ENCODE results near the gene BPIFB2.
"Not testable (repeated sequence)": the region's sequence is repeated elsewhere in the genome, so short reads cannot be mapped to it uniquely, and the experiment has no call there.

BPIFB2 gene, protein sequence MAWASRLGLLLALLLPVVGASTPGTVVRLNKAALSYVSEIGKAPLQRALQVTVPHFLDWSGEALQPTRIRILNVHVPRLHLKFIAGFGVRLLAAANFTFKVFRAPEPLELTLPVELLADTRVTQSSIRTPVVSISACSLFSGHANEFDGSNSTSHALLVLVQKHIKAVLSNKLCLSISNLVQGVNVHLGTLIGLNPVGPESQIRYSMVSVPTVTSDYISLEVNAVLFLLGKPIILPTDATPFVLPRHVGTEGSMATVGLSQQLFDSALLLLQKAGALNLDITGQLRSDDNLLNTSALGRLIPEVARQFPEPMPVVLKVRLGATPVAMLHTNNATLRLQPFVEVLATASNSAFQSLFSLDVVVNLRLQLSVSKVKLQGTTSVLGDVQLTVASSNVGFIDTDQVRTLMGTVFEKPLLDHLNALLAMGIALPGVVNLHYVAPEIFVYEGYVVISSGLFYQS
- total RNA-seq: 0 reads per million in 2 donors

DNA sequence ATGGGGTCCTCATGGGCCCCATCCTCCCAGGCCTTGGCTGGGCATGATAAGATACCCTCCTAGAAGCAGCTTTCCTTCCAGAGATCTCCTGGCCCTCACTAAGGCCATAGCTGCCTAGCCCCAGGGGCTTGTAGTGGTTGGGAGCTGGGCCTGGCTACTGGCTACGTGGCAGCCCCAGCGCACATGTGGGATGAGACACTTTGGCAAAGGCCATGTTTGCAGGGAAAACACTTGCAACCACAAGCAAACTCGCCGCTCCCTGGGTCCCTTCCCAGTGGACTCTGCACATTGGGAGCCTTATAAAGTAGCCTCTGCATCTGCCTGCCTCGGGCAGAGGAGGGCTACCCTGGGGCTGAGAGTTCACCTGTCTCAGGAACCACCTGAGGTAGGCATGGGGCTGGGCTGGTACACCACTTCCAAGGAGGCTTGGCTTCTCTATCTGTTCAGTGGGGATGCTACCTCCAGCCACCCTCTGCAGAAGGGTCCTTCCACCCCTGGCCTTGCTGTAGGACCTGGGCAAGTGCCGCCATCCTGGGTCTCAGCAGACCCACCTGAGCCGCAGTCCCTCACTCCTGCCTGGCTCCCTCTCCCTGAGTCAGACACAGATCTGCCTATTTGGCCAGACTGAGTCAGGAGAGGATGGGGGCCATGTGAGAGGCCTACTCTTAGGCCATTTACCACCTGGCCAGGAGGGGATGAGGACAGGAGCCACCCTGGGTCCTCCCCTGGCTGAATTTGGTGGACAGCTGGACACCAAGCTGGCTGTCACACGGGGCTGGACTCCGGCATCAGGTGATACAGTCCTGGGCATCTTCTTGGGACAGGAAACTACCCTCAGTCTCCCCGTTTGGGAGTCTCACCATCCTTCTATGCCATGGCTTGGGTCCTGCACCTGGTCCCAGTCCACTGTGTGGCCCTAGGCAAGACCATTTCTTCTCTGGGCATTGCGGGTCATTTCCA lies at the start of gene BPIFB2:
Gene BPIFB2 (plus strand): TSS at position 329 of the 960 bp plus-strand sequence. CDS start 871 bp downstream, outside the sequence.
- DNase-seq: no peak

DNA sequence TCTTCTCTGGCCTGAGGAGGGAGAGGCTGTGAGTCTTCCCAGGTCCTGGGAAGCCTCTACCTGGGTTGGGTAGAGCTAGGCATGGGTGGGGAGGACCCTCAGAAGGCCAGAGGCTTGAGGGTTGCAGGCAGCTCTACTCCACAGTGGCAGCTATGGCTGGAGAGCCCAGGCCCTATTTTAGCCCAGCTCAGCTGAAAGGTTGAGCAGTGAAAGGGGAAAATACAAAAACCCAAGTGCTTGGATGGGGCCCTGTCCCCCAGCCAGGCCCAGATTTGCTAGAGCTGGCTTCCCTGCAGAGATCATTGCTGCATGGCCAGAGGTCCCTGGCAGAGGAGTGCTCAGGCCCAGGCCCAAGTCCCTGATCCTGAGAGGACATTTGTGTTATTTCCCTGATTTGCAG lies 48.9 kb upstream of the BPIFB2 start:
- no peak for DNase-seq

DNA sequence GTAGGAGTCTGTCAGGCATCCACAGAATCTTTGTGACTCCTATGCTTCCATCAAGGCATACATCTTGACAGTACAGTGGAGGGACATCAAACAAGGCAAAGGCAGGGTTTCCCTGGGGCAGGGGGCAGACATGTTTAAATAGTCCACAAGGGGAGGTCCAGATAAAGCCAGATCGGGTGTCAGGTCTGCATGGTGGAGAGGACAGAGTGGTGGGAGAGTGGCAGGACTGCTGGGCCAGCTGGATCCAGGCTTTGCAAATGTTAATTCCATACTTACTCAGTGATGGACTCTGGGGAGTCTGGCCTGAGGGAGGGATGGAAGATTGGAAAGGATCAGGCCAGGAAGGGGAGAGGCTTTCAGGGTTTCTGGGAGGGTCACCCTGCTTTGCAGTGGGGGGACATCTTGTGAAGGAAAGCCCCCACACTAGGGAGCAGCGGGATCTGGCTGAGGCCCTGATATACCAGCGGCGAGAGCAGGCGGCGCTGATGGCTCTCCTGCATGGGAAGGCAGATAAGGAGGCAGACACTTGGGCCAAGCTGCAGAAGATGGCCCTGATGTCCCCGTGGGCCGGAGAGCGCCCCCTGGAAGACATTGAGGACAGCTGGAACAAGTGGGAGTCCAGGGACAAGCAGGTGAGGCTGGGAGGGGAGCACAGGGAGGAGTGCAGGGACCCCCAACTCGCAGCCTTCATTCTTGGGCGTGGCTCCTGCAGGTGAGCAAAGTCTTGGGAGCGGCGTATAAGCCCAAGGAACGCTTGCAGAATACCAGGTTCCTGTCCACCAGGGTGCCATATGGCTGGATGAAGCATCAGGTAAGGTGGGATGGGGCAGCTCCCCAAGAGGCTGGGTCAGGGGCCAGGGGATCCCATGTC lies 47.9 kb upstream of the BPIFB2 start:
- no peak for DNase-seq

DNA sequence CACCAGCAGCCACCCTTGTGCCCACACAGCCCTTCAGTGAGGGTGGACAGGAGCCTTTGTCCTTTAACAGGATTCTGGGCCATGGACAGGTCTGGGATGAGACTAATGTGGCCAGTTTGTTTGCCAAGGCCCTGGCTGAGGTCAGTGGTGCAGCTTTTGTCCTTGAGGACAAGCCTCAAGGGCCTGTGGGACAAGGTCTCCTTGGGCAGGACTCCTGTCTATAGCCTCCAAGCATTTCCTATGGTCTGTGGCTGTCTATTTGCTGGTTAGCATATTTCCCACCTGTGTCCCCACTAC lies 47.3 kb upstream of the BPIFB2 start:
- no peak for DNase-seq

DNA sequence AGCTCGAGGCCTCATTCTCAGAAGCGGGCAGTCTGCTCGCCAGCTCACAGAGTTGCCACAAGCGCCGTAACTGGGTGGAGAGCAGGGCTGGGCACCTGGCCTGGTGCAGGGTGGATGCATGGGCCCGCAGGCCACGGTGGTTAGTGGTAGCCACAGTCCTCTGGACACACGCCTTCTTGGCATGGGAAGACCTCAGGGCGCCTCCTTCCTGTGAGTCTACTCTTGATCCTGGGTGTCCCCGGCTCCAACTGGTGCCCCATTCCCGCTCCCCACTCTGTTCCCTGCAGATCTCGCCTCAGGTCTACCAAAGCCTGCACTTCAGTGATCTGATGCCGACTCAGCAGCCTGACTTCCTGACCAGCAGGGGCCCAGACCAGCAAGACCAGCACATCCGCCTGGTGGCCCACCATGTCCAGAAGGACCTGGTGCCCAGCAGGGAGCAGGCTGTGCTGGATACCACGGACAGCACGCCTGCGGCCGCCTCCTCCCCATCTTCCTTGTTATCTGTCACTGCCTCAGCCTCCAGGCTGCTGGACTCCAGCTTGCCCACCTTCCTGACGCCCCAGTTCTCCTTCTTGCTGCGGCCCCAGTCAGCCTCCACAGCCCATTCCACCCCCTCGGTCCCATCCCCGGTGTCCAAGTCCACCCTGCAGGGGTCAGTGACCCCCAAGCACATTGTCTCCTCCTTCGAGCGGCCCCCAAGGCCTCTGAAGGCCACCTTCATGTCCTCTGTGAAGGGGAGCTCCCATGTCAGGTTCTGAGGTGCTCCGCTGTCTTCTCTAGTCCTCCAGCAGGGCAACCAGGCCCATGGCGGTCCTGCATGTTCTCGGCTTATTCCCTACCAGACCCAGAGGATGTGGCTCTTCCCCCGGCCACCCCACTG lies 46.4 kb upstream of the BPIFB2 start:
- no peak for DNase-seq

DNA sequence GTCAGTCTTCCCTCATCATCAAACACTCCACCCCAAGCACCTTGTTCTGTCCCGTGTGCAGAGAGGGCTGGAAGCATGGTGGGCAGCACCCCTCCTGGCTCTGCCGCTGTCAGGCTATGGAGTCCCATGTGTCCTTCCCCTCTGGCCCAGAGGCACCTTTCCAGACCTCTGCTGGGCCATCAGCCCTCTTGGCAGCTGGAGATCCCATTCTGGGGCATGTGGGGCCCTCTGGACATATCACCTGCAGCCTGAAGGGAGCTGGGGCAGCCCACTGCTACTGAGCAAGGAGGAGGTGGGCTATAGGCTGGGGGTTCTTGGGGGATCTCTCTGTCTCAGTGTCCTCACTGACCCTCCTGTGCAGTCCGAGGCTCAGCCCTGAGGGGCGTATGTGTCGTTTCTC lies 45.5 kb upstream of the BPIFB2 start:
- DNase-seq: no peak

DNA sequence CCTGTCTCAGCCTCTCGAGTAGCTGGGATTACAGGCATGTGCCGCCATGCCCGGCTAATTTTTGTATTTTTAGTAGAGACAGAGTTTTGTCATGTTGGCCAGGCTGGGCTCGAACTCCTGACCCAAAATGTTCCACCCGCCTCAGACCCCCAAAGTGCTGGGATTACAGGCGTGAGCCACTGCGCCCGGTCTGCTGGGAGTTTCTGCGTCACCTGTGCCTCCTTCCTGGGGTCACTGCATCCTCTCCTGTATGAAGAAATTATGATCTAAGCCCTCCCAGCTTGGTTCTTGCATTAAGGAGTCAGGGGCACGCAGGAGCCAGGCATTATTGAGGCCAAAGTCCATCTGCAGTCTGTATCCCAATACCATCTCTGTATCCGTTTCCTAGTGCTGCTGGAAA lies 44.9 kb upstream of the BPIFB2 start:
- DNase-seq: not testable (repeated sequence)

DNA sequence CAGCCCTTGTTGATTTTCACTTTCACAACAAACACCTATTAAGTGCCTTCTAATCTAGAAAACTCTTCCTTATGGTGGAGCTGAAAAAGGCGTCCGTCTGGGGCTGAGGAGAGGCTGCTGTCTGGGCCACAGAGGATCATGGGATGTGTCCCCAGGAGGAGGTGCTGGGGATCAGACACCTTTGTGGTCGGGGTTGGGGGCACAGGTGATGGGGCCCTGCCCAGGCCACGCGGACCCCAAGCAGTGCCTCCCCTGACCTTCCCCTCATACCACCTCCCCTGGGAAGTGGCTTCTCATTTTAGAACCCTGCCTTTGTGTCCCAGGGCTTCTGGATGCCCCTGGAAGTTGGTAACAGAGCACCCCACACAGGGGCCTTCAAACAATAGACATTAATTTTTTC lies 44.3 kb upstream of the BPIFB2 start:
- no peak for DNase-seq

DNA sequence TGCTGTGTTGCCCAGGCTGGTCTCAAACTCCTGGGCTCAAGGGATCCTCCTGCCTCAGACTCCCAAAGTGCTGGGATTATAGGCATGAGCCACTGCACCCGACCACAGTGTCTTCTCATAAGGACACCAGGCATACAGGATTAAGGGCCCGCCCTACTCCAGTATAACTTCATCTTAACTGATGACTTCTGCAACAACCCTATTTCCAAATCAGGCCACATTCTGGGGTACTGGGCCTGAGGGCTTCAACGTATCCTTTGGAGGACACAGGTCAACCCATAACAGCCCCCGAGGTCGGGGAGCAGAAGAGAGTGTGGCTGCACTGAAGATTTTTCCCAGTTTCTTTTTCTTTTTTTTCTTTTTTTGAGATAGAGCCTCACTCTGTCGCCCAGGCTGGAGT lies 42.9 kb upstream of the BPIFB2 start:
- no peak for DNase-seq

DNA sequence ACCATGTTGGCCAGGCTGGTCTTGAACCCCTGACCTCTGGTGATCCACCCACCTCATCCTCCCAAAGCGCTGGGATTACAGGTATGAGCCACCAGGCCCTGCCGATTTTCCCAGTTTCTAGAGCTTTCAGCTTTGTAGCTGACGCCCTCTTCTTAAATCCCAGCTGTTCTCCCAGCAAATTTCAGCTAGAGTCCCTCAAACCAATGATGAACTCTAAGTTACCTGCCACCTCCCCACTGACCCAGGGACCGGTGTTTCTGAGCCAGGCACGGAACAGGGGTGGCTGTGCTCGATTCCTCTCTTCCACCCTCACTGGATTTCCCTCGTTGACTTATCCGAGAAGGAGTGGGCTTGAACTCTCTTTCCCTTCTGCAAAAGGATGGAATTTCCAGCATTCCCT lies 42.4 kb upstream of the BPIFB2 start:
- DNase-seq: no peak

DNA sequence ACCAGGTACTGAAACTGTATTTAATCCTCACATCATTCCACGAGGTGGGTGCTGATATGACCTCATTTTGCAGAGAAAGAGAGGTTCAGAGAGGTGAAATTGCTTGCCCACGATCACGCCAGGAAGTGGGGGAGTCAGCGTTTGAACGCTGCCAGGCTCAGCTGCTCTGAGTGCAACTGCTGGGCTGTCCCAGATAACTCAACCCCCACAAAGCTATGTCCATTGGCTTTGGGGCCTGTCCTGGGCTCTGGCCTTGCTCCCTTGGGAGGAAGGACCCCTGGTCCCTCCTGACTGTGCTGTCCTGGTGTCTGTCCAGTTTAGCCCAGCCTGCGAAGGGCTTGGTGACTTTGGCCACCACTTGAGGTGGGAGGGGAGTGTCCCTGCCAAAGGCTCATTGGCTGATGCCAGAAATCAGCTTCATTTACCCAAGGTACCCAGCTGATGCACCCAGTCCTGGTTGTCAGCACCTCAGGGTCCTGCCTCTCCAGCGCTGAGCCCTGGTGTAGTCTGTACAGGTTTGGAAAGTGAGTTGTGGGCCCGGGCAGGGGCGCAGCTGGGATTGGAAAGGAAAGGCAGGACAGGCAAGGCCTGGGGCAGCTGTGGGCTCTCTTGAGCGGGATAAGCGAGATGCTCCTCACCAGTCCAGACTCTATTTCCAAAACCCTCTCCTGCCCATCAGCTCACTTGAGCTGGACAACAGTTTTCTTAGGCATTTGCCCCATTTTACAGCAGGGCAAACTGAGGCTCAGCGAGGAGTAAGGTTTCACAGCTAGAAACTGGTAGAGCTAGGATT lies 41.7 kb upstream of the BPIFB2 start:
- DNase-seq: peak in 2 of 5 experiments; percentile 52 to 77

DNA sequence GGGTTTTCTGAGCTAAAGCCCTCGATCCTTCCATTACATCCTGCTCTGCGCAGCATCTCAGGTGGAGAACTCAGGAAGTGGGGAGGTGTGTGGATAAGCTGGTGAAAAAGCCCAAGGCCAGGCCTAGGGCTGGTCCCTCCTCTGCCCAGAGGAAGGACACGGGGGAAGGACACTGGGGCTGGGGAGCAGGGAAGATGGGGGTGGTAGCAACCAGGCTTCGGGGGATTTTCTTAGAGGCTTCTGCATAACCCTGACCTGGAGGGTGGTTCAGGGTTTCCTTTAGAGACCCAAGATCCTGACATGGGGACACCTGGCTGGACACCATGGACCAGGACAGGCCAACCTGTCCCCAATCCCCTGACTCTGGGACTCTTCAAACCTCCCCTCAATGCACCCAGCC lies 41.1 kb upstream of the BPIFB2 start:
- DNase-seq: no peak

DNA sequence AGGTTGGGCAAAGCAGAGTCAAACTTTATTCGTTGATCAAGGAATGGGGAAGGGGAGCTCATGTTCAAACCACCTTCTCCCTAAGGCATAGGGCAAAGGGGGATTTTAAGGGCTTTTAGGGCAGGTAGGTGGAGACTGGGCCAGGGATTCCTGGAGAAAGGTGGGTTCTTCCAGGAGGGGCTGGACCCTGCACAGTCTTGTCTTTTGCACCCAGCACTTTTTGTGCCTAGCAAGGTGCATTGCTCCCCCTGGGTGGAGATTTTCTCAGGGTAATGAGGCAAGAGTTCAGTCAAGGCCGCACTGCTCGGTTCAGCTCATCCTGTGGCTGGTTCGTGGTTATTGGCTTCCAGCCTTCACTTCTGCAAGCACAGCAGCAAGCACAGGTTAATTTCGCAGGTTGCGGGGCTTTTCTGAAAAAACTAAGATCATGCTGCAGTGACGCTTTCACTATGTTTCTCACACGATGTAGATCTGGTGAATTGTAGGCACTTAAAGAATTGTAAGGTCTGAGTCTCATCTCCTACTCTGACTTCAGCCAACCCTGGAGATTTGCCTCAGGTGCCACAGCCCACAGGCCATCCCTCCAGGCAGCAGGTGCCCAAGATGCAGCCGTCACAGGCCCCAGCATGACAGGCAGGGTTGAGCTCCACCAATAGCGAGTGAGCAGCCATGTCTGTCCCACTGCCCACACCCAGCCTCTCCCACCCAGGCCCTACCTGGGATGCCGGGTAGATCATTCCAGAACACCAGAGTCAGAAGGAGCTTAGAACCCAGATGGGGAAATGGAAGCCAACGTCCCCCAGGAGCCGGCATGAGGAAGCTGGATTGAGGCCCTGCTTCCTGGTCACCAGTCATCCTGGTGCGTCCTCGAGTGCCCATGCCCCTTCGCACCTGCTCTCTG lies 40.4 kb upstream of the BPIFB2 start:
- peak in 3 of 5 experiments; percentile 38 to 95 (median 82) for DNase-seq

DNA sequence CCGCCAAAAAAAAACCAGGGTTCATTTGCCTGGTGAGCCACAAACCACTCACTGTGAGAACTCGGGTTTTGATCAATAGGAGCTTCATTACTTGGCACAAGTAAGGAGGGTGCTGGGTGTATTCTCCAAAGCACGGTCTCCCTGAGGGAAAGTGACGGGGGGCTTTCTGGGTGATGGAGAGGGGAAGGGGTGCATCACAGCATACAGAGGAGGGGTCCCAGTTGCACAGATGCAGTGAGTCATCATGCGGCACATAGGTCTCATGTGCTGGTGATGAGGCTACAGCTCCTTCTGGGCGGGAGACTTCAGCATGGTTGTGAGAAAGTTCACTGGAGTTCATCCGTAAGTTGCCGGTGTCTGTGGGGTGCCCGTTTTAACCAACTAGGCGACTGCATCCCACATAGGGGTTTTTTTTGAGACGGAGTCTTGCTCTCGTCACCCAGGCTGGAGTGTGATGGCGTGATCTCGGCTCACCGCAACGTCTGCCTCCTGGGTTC lies 39.5 kb upstream of the BPIFB2 start:
- peak in 3 of 5 experiments; percentile 34 to 87 (median 86) for DNase-seq

DNA sequence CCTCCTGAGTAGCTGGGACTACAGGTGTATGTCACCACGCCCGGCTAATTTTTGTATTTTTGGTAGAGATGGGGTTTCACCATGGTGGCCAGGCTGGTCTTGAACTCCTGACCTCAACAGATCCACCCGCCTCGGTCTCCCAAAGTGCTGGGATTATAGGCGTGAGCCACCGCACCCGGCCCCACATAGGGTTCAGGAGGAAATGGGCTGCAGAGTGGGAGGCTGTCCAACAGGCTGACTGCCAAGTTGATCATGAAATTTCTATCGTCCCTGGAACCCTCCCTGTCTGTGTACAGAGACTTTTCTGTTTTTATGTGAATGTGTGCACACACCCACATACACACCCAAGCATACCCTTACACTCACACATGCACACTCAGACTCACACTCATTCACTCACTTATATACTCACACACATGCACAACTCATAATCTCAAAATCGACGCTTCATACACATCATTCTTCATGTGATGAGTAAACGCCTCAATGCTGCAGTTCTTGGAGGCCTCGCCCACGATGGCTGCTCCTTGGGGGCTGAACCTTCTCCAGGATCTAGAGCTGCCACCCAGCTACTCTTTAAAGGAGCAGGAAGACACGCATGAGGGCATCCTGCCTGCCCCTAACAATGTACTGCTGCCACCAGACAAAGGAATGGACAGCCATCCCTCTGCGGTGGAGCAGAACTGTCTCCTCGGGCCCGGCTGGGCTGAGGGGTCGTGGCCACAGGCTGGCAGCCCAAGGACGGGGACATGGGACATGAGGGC lies 38.8 kb upstream of the BPIFB2 start:
- peak in 2 of 5 experiments; percentile 33 to 71 for DNase-seq

DNA sequence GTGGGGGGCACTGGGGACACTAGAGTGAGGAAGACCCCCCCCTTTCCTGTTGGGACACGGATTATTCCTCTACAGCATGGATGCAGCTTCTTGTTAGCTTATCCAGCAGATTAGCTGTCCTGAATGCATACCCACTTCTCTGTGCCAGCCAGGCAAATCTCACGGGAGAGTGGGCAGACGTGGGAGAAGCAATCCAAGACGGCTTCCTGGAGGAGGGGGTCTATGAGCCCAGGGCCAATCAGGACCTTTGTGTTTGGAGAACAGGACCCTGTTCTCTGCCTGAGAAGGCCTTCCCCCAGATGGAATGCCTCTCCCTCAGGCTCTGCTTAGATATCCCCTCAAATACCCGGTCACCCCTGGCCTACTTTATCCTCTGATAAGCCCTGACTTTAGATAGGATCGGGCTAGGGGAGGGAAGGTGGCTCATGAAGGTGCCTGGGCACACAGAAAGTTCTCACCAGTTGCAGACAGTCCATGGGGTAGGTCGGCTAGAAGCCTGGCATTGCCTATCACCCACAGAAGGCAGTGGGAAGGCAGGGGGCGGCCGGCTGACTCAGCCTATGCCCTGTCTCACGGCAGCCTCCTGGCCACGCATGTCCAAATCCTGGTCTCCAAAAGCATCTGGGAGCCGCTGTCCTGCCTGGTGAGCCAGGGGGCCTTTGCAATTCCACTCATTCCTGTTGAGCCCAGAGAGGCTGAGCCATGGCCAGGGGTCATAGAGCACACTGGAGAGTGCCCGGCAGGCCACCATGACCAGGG lies 38.0 kb upstream of the BPIFB2 start:
- no peak for DNase-seq

DNA sequence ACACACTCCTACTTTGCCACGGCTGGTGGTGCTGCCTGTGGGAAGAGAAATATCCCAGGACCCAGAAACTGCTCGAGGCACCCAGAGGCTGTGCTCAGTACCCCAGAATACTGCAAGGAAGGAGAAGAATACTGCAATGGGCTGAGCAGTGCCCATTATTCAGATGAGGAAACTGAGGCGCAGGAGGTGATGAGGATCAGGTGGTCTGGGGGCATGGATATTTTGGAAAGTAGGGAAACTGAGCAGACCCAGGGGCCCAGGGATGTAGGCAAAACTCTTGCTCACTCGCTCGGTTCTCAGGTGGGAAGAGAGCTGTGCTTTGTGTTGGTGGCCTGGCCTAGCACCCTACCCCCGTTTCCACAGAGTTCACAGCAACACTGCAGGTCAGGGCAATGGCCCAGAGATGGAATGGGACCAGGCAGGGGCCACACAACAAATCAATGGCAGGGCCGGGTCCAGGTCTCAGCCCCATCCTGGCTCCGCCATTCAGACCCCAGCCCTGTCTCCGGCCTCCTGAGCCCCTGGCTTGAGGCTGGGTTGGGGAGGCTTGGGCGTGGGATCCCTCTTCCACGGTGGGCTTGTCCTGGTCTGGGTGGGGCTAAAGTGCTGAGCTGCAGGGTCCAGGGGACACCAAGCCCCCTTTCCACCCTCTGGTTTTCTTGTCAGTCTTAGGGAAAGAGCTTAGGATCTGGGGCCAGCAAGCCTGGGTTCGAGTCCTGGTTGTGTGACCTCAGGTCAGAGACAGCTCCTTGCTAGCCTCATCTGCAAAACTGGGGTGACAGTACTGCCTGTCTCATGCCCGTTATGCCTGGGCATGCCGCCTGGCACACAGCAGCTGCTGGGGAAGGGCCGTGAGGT lies 37.2 kb upstream of the BPIFB2 start:
- DNase-seq: no peak

Data from T-helper 2 cell (primary cell).